ENCODE results near the gene CRIM1.

The CRIM1 gene

GRCh38 chr2:36513661-36514060, 158.1 kb downstream of the CRIM1 start:
- no peaks in the 10 kb centered on the region for H3K27me3 ChIP-seq (ENCODE audit: insufficient read depth, low read depth, severe bottlenecking)
- no peaks in the 10 kb centered on the region for H3K9me3 ChIP-seq (ENCODE audit: severe bottlenecking)
- DNase-seq, result no peak
- H3K27ac ChIP-seq, result no peak overlapping the region
- TF ChIP-seq CTCF (IDR thresholded peaks at IDR 0.05; ENCODE audit: low read depth, low read length), result no peak
- H3K36me3 ChIP-seq, result no peaks in the 10 kb centered on the region
- H3K4me3 ChIP-seq (ENCODE audit: low read depth, low read length), result no peak overlapping the region

DNA sequence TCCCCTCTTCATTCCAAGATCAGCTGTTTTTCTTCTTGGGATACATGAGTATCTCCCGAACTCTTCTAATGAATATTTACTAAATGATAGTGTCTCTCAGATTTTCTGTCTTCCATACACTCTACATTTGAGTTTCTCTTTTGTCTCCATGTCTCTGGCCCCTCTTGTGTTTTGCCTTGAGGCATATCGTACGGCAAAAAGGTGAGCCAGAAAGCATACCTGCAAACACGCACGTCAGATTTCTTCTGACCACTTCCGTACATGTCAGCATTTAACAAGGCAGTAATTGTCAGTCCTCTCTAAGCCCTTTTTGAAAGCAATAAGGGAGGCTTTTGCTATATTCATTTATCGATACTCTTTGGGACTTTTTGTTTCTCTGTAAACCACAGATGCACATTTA, 160.0 kb downstream of the CRIM1 start:
- no peak for TF ChIP-seq CTCF (IDR thresholded peaks at IDR 0.05; ENCODE audit: low read depth, low read length)
- no peak for DNase-seq
- Histone ChIP-seq H3K27ac (no peak overlapping the region), H3K9me3 (ENCODE audit: severe bottlenecking) (no peaks in the 10 kb centered on the region), H3K4me3 (ENCODE audit: low read depth, low read length) (no peak overlapping the region), H3K27me3 (ENCODE audit: insufficient read depth, low read depth, severe bottlenecking) (no peaks in the 10 kb centered on the region), H3K36me3 (no peaks in the 10 kb centered on the region)

GRCh38 chr2:36516136-36516870, 160.7 kb downstream of the CRIM1 start:
- no peak for DNase-seq
- Histone ChIP-seq H3K4me3 (ENCODE audit: low read depth, low read length) (no peak overlapping the region), H3K27me3 (ENCODE audit: insufficient read depth, low read depth, severe bottlenecking) (no peaks in the 10 kb centered on the region), H3K9me3 (ENCODE audit: severe bottlenecking) (no peaks in the 10 kb centered on the region), H3K27ac (no peak overlapping the region), H3K36me3 (no peaks in the 10 kb centered on the region)
- no peak for TF ChIP-seq CTCF (IDR thresholded peaks at IDR 0.05; ENCODE audit: low read depth, low read length)

DNA sequence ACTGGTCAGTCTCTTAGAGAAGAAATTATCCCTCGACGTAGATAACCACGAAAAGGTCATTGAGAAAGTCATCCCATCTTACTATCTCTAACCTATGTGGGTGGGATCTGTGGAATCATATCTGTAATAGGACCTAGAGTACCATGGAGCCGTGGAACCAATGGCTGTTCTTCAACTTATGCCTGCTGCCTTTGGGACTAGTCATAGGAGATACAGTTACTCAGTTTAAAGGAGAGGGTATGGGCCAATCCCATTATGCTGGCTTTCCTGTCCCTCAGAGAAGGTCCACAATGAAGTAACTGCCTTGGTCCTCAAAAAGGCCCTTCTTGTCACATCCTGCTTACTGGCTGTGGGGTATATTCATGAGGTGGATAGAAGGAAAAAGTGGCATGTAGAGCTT, 164.9 kb downstream of the CRIM1 start:
- no peak for TF ChIP-seq CTCF (IDR thresholded peaks at IDR 0.05; ENCODE audit: low read depth, low read length)
- Histone ChIP-seq H3K9me3 (ENCODE audit: severe bottlenecking) (no peaks in the 10 kb centered on the region), H3K27ac (no peak overlapping the region), H3K36me3 (no peaks in the 10 kb centered on the region), H3K4me3 (ENCODE audit: low read depth, low read length) (no peak overlapping the region), H3K27me3 (ENCODE audit: insufficient read depth, low read depth, severe bottlenecking) (no peaks in the 10 kb centered on the region)
- no peak for DNase-seq

DNA sequence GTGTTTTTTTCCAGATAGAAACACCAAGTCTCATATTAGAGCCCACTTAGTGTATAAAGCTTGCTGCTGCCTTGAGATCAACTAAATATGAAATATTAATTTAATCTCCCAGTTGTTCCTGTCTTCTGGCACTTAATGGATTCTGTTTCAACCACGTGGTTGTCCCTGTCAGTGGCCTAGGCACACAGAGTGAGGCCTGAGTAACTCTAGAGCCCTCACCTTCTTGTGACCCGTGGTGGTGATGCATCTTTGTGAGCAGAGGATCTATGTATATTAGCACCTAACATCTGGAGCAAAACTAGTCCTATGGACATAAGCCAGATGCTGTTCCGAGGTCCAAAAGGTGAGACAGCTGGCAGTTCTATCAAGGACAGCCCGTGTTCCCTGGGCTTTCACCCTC, 167.6 kb downstream of the CRIM1 start:
- DNase-seq, result no peak
- H3K36me3 ChIP-seq, result no peaks in the 10 kb centered on the region
- H3K4me3 ChIP-seq (ENCODE audit: low read depth, low read length), result no peak overlapping the region
- H3K9me3 ChIP-seq (ENCODE audit: severe bottlenecking), result no peaks in the 10 kb centered on the region
- no peak overlapping the region for H3K27ac ChIP-seq
- H3K27me3 ChIP-seq (ENCODE audit: insufficient read depth, low read depth, severe bottlenecking), result no peaks in the 10 kb centered on the region
- TF ChIP-seq CTCF (IDR thresholded peaks at IDR 0.05; ENCODE audit: low read depth, low read length), result no peak

DNA sequence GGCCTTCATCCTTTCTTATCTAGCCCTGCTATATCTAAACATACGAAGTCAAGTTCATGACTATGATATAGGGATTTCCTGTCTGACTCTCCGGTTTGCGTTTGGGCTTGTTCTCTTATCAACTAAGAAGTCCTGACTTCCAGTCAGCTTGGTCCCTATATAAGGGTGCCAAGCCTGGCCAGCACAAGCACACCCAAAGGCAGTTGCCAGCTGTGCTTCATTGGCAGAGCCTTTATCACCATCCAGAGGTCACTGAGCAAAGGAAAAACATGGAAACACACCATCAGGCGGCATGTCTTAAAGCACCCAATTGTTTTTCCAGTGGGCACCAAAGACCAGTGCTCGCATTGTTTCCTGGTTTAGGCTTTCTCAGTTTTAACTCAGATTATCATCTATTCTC, 169.7 kb downstream of the CRIM1 start:
- Histone ChIP-seq H3K27me3 (ENCODE audit: insufficient read depth, low read depth, severe bottlenecking) (no peaks in the 10 kb centered on the region), H3K4me3 (ENCODE audit: low read depth, low read length) (no peak overlapping the region), H3K36me3 (no peaks in the 10 kb centered on the region), H3K27ac (no peak overlapping the region), H3K9me3 (ENCODE audit: severe bottlenecking) (no peaks in the 10 kb centered on the region)
- no peak for TF ChIP-seq CTCF (IDR thresholded peaks at IDR 0.05; ENCODE audit: low read depth, low read length)
- no peak for DNase-seq
